Stimulated activated CD4-positive, alpha-beta T cell treated with anti-CD3 and anti-CD28 coated beads, TNF-alpha, amount 100 ng/mL, for 24 hours (primary cell): Measurements from ENCODE around the gene KCNJ6.
"Not testable (repeated sequence)": the region's sequence is repeated elsewhere in the genome, so short reads cannot be mapped to it uniquely, and the experiment has no call there.

Experiments used
- DNase-seq, 3 experiments: peaks; one replicate each; pipeline ENCODE4 v3.0.0-alpha.2; 2020; ENCODE audit warnings: low read depth in 3 of 3

KCNJ6 gene

GRCh38 chr21:37769656-37770055, 146.6 kb downstream of the KCNJ6 start:
- no peak for DNase-seq

GRCh38 chr21:37767984-37768383, 148.3 kb downstream of the KCNJ6 start:
- DNase-seq = no peak

- DNase-seq = no peak
These were observed 150.1 kb downstream of the KCNJ6 start for GRCh38 chr21:37766129-37766528.

GRCh38 chr21:37765221-37765900, 150.9 kb downstream of the KCNJ6 start:
- no peak for DNase-seq

- no peak for DNase-seq
These were observed 151.6 kb downstream of the KCNJ6 start for GRCh38 chr21:37764691-37765090.

- no peak for DNase-seq
These were observed 153.0 kb downstream of the KCNJ6 start for GRCh38 chr21:37763298-37763697.

- DNase-seq = no peak
These were observed 153.7 kb downstream of the KCNJ6 start for GRCh38 chr21:37762606-37763005.

- DNase-seq = not testable (repeated sequence)
These were observed 154.9 kb downstream of the KCNJ6 start for GRCh38 chr21:37761406-37761805.

GRCh38 chr21:37759777-37760176, 156.5 kb downstream of the KCNJ6 start:
- DNase-seq = no peak

GRCh38 chr21:37758982-37759381, 157.3 kb downstream of the KCNJ6 start:
- peak in 1 of 3 experiments; percentile 7 for DNase-seq

GRCh38 chr21:37757606-37758376, 158.5 kb downstream of the KCNJ6 start:
- DNase-seq = no peak

- DNase-seq = no peak
These were observed 163.1 kb downstream of the KCNJ6 start for GRCh38 chr21:37753122-37753599.

- no peak for DNase-seq
These were observed 164.8 kb downstream of the KCNJ6 start for GRCh38 chr21:37751268-37751975.

- DNase-seq = no peak
These were observed 167.1 kb downstream of the KCNJ6 start for GRCh38 chr21:37749132-37749531.

- DNase-seq = no peak
These were observed 167.9 kb downstream of the KCNJ6 start for GRCh38 chr21:37748351-37748750.

GRCh38 chr21:37746849-37747248, 169.4 kb downstream of the KCNJ6 start:
- DNase-seq = no peak

GRCh38 chr21:37744551-37744950, 171.7 kb downstream of the KCNJ6 start:
- DNase-seq = no peak

GRCh38 chr21:37742532-37742931, 173.7 kb downstream of the KCNJ6 start:
- no peak for DNase-seq

- DNase-seq = no peak
These were observed 174.1 kb downstream of the KCNJ6 start for GRCh38 chr21:37742115-37742514.

GRCh38 chr21:37737996-37738395, 178.3 kb downstream of the KCNJ6 start:
- no peak for DNase-seq

- DNase-seq = no peak
These were observed 178.8 kb downstream of the KCNJ6 start for GRCh38 chr21:37737507-37737906.

GRCh38 chr21:37734846-37735245, 181.4 kb downstream of the KCNJ6 start:
- no peak for DNase-seq

GRCh38 chr21:37732927-37733326, 183.3 kb downstream of the KCNJ6 start:
- no peak for DNase-seq
